ENCODE results near the gene MOB2. TPM values are rescaled to one million over a fixed set of nuclear protein-coding genes. Genes with fewer than 3 reads are reported as not detected.

MOB2 gene
- total RNA-seq, 2 experiments from 2014 or later: 22.4 to 27.5 TPM

DNA sequence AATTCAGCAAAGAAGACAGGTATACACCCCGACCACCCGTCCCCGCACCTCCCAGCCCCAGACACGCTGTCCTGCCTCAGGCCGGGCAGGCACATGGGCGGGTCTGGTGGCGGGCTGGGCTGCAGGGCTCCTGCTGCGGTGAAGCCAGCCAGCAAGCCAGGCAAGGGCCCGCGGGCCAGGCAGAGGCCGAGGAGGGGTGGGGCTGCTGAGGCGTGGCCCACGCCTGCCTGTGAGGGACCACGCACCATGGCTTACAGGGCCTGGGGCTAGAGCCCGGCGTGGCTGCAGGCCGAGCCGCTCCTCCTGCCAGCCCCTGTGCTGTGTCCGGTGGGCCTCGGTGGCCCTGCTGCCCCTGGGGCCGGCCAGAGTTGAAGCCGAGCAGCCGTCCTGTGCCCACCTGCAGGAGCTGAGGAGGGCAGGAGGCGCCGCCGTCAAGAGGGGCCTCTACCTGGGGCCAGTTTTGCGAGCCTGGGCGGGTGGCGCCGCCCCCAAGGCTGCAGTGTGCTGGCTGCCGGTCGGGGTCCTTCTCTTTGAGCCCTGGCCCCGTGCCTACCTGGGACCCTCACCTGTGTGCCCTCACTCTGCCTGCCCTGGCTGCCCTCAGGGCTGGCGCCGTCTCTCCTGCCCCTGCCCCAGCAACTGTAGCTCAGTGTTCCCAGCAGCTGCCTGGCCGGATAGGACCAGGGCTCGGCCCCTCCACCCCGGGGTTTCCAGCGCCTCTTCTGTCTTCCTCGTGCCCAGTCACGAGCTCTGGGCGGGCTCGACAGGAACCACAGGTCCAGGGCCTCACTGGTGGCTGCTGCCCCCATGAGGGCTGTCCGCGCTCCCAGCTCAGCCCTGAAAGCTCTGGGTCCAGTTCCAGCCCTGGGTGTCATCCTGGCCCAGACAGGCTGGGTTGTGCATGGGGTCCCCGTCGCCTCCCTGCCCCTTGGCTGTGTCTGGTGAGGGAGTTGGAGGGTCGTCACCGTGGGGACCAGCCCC lies 38.4 kb downstream of the MOB2 start:
- no peak for DNase-seq (ENCODE audit: low spot score)
- Histone ChIP-seq H4K20me1 (ENCODE audit: insufficient read depth, low read length) (no peaks in the 10 kb centered on the region), H3K9me3 (ENCODE audit: low read length) (no peaks in the 10 kb centered on the region), H3K4me2 (ENCODE audit: low read length) (no peak overlapping the region), H3K79me2 (ENCODE audit: insufficient read depth, low read depth, low read length) (no peaks in the 10 kb centered on the region), H3K27ac (ENCODE audit: low read depth, low read length, poor library complexity, severe bottlenecking) (no peak overlapping the region), H3K36me3 (ENCODE audit: insufficient read depth, low read length) (no peaks in the 10 kb centered on the region), H3K4me3 (ENCODE audit: low read depth, low read length, poor library complexity, severe bottlenecking) (no peak overlapping the region), H2AFZ (ENCODE audit: low read length) (no peak overlapping the region), H3K4me1 (ENCODE audit: insufficient read depth, low read length, poor library complexity, severe bottlenecking) (no peaks in the 10 kb centered on the region), H3K9me2 (ENCODE audit: insufficient read depth, low read length) (no peaks in the 10 kb centered on the region)
- ChIA-PET POLR2A (no interaction called here), CTCF (ENCODE audit: unreplicated experiment) (no interaction called here)
- TF ChIP-seq, protein P1, sequence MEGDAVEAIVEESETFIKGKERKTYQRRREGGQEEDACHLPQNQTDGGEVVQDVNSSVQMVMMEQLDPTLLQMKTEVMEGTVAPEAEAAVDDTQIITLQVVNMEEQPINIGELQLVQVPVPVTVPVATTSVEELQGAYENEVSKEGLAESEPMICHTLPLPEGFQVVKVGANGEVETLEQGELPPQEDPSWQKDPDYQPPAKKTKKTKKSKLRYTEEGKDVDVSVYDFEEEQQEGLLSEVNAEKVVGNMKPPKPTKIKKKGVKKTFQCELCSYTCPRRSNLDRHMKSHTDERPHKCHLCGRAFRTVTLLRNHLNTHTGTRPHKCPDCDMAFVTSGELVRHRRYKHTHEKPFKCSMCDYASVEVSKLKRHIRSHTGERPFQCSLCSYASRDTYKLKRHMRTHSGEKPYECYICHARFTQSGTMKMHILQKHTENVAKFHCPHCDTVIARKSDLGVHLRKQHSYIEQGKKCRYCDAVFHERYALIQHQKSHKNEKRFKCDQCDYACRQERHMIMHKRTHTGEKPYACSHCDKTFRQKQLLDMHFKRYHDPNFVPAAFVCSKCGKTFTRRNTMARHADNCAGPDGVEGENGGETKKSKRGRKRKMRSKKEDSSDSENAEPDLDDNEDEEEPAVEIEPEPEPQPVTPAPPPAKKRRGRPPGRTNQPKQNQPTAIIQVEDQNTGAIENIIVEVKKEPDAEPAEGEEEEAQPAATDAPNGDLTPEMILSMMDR (conservative IDR thresholded peaks at IDR 0.05; ENCODE audit: low read length): no peak
- TF ChIP-seq EZH2phosphoT487 (IDR thresholded peaks at IDR 0.05; ENCODE audit: borderline replicate concordance, low read depth, low read length): no peak
- no TSS peak for BruUV-seq (replicated peaks)
- intact Hi-C loops (cut with micrococcal nuclease; ENCODE audit: unreplicated experiment): no loop called here

DNA sequence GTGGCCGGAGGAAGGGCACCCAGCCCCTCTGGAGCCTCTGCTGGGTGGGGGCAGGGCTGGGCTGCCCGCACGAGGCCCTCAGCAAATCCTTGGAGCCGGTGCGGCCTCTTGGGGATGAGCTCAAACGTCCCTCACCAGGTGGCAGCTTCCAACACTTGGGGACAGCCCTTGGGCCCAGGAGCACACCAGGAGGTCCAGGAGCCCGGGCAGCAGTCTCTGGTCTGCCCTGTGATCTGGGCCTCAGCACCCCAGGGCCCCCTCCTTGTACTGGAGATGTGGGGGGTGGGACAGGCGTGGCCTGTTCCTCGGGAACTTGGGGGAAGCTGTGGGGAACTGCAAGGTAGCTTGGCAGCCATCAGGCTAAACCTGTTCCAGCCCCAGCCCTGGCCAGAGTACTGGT lies 40.0 kb downstream of the MOB2 start:
- Histone ChIP-seq H3K4me1 (ENCODE audit: insufficient read depth, low read length, poor library complexity, severe bottlenecking) (no peaks in the 10 kb centered on the region), H3K9me2 (ENCODE audit: insufficient read depth, low read length) (no peaks in the 10 kb centered on the region), H3K79me2 (ENCODE audit: insufficient read depth, low read depth, low read length) (no peaks in the 10 kb centered on the region), H4K20me1 (ENCODE audit: insufficient read depth, low read length) (no peaks in the 10 kb centered on the region), H3K4me2 (ENCODE audit: low read length) (no peak overlapping the region), H3K36me3 (ENCODE audit: insufficient read depth, low read length) (no peaks in the 10 kb centered on the region), H2AFZ (ENCODE audit: low read length) (no peak overlapping the region), H3K9me3 (ENCODE audit: low read length) (no peaks in the 10 kb centered on the region), H3K27ac (ENCODE audit: low read depth, low read length, poor library complexity, severe bottlenecking) (no peak overlapping the region), H3K4me3 (ENCODE audit: low read depth, low read length, poor library complexity, severe bottlenecking) (no peak overlapping the region)
- TF ChIP-seq, protein P1 (conservative IDR thresholded peaks at IDR 0.05; ENCODE audit: low read length): no peak
- no peak for TF ChIP-seq EZH2phosphoT487 (IDR thresholded peaks at IDR 0.05; ENCODE audit: borderline replicate concordance, low read depth, low read length)
- DNase-seq (ENCODE audit: low spot score): no peak
- ChIA-PET POLR2A (no interaction called here), CTCF (ENCODE audit: unreplicated experiment) (no interaction called here)
- intact Hi-C loops (cut with micrococcal nuclease; ENCODE audit: unreplicated experiment): no loop called here
- no TSS peak for BruUV-seq (replicated peaks)
